Keratinocyte (primary cell): ENCODE measurements around the gene TMEFF2.

ENCODE experiments used
- CTCF ChIP-seq, 3 experiments: IDR thresholded peaks in 1 of 3; conservative IDR thresholded peaks in 1 of 3; optimal IDR thresholded peaks in 1 of 3; 2 replicates in 2 of 3; 3 replicates in 1 of 3; pipeline versions ENCODE3 to v1.5.1; 2011; ENCODE audit warnings: low read length in 3 of 3, mild to moderate bottlenecking in 3 of 3, moderate library complexity in 2 of 3, control low read depth in 1 of 3, inconsistent platforms in 1 of 3; ENCODE audit not compliant: insufficient read depth in 2 of 3; ENCODE audit errors: extremely low read depth in 1 of 3
- EZH2 ChIP-seq: IDR thresholded peaks from one replicate; pipeline ENCODE4 v1.6.1; 2012; ENCODE audit warnings: inconsistent platforms, mild to moderate bottlenecking, low read length, moderate library complexity

GRCh38 chr2:192044496-192044895, 150.2 kb downstream of the TMEFF2 start:
- TF ChIP-seq CTCF (optimal IDR thresholded peaks at IDR 0.05 in 1 of 3, IDR thresholded peaks at IDR 0.05 in 1 of 3, conservative IDR thresholded peaks at IDR 0.05 in 1 of 3; ENCODE audit: extremely low read depth in 1 of 3, insufficient read depth in 2 of 3, low read length in 3 of 3): no peak
- TF ChIP-seq EZH2: no peak
